T-helper 1 cell treated with Interleukin-12 subunit alpha and Interleukin-12 subunit beta and Interleukin-4 antibody, amounts not matched to agents 30 ng/mL and 1 ng/mL, for 36 hours (primary cell): ENCODE measurements around the gene F2RL2. TPM values are rescaled to one million over a fixed set of nuclear protein-coding genes. Genes with fewer than 3 reads are reported as not detected.

Source experiments
- intact Hi-C: fragments of 100-400 bp; cut with micrococcal nuclease; formaldehyde crosslinking; loops from one replicate; pipeline ENCODE4 v1.15.1; 2024
- total RNA-seq: library from RNA; stranded (reverse); gene quantifications from 2 replicates; pipeline ENCODE4 v1.2.3, GENCODE V29; 2022

F2RL2 gene
- total RNA-seq, 1 donor from 2014 or later = not detected

- intact Hi-C loops = no loop called here
Observed at GRCh38 chr5:76622076-76622475, 1.1 kb downstream of the F2RL2 start.

DNA sequence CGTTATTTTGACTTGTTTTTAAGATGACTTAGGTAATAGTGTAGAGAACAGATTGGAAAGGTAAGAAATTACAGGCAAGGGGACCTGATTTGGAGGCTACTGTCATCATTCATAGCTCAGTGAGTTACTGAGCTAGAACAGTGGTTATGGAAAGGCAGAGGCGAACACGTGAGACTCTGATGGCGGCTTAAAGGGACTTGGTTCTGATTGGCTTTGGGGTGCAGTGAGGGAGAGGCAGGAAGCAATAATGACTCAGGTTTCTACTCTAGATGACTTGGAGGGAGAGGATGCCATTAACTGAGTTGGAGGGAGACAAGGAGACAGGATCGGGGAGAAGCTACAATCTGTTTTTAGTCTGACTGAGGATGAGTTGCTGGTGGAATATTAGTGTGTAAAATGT is 3.0 kb downstream of the F2RL2 start:
- intact Hi-C loops = no loop called here

- intact Hi-C loops = no loop called here
Observed at GRCh38 chr5:76617675-76618074, 5.5 kb downstream of the F2RL2 start.

DNA sequence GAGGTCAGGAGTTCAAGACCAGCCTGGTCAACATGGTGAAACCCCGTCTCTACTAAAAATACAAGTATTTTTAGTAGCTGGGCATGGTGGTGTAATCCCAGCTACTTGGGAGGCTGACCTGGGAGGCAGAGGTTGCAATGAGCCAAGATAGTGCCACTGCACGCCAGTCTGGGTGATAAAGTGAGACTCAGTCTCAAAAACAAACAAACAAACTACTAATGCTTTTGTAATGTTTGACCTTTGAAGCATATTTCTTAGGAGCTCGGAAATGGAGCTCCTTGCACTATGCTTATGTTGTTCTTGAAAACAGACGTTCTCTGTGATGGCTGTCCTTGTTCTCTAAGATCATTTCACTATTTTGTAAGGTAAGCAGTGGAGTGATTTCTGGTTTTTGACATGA is 6.0 kb downstream of the F2RL2 start:
- intact Hi-C loops = no loop called here

- intact Hi-C loops = no loop called here
Observed at GRCh38 chr5:76616206-76616605, 7.0 kb downstream of the F2RL2 start.

DNA sequence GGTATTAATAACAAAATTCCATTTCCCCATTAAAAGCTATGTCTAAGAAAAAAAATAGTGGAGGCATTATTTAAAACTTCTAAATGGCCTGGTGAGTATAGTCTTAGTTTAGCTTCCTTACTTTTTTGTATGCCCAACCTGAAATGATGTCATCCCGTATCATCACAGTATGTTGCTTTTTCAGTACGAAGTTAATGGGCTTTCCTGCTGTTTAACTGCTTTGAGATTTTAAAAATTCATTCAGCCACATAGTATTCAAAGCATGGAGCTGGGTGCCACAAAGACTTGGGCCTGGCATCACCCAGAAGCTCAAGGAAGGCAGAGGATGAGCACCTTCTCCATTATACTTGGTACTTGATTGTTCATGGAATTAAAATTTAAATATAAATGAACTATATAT is 7.4 kb downstream of the F2RL2 start:
- intact Hi-C loops = no loop called here

- intact Hi-C loops = no loop called here
Observed at GRCh38 chr5:76612942-76613341, 10.3 kb downstream of the F2RL2 start.

GRCh38 chr5:76610196-76610595 is 13.0 kb downstream of the F2RL2 start:
- intact Hi-C loops = no loop called here

GRCh38 chr5:76608833-76609232 is 14.4 kb downstream of the F2RL2 start:
- intact Hi-C loops = no loop called here

GRCh38 chr5:76607353-76607871 is 15.8 kb downstream of the F2RL2 start:
- intact Hi-C loops = no loop called here

DNA sequence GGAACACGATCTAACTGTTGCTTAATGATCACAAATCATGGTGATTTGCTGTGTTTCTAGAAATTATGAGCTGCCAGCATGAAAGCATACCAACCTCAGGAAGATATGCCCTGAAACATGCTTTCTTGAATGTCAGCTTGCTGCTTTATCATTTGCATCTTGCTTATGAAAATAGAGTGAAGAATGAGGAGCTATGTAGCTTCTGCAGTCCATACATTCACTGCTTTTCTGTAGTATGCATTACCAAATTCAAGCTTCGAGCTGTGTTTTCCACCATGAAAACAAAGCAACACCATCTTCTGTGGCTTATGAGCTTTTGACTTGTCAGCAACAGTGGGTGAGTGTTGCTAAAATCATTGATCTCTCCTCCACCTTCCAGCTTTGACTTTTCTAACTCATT is 16.5 kb downstream of the F2RL2 start:
- intact Hi-C loops = no loop called here

DNA sequence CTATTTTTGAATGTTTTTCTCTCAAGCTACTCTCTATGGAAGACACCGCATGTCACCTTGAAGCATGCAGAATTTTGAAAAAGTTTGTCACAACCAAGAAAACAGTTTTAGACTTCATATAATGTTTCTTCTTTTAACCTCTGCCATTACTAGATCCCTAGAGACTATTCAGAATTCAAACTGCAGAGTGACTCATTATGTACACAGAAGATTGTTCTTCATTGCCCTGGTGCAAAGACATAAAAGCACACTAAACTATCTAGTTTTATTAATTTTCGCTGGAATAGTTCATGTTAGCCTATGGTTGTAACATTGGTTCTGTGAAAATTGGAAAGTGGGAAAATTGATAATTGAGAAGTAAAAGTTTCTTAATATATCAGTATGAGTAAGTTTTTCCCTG is 18.4 kb downstream of the F2RL2 start:
- intact Hi-C loops = loop anchor here (5.0 kb wide), 1 partner anchor 472 kb away; no protein-coding TSS in a partner anchor

DNA sequence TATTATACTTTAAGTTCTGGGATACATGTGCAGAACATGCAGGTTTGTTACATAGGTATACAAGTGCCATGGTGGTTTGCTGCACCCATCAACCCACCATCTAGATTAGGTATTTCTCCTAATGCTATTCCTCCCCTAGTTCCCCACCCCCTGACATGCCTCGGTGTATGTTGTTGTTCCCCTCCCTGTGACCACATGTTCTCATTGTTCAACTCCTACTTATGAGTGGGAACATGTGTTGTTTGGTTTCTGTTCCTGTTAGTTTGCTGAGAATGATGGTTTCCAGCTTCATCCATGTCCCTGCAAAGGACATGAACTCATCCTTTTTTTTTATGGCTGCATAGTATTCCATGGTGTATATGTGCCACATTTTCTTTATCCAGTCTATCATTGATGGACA is 19.2 kb downstream of the F2RL2 start:
- intact Hi-C loops = loop anchor here (5.0 kb wide), 1 partner anchor 473 kb away; no protein-coding TSS in a partner anchor

DNA sequence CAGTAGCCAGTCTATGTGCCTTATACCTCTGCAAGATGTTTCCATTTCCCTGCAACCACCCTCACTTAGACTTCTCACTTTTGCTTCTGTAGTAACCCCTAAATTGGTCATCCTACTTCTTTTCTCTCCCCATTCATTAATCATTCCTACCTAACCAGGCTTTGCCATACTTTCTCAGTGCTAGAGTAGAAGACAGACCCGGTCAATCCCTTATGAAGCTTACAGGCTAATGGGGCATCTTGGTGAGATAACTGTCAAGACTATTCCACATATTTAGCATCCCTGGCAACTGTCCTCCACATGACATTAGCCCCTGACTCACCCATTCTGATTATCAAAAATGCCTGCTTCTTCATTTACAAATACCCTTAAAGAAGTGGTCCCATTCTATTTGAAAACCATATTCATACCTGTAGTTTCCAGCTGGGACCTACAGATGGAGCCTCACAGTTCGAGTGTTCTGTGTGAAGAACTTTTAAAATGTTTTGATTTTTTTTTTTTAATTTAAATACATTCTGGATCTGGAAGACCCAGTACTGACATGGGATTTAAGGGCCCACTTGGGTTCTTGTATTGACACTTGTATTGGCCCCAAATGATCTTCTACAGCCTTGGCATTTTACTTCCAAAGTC is 21.0 kb downstream of the F2RL2 start:
- intact Hi-C loops = loop anchor here (5.0 kb wide), 1 partner anchor 475 kb away; no protein-coding TSS in a partner anchor

DNA sequence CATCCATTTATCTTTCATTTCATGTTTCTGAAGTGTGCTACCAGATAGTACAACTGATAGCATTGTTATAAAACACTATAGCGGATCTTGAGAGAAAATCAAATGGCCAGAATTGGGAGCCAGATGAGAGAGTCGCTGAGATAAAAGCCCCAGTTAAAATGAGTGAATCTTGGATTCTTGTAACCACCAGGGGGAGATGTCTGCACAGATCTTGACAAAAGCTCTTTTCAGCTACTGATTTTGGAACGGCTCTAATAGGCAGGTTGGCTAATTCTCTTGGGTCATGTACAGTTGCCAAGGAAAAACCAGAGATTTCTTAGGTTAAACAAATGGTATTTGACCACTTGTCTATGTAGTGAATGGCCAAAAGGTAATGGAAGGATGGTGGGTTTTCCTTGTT is 21.7 kb downstream of the F2RL2 start:
- intact Hi-C loops = loop anchor here (1.0 to 5.0 kb wide), 6 partner anchors 40 to 476 kb away; partner anchors contain the start of gene F2R

- intact Hi-C loops = loop anchor here (1.0 to 5.0 kb wide), 6 partner anchors 41 to 477 kb away; partner anchors contain the start of gene F2R
Observed at GRCh38 chr5:76600716-76601115, 22.5 kb downstream of the F2RL2 start.

DNA sequence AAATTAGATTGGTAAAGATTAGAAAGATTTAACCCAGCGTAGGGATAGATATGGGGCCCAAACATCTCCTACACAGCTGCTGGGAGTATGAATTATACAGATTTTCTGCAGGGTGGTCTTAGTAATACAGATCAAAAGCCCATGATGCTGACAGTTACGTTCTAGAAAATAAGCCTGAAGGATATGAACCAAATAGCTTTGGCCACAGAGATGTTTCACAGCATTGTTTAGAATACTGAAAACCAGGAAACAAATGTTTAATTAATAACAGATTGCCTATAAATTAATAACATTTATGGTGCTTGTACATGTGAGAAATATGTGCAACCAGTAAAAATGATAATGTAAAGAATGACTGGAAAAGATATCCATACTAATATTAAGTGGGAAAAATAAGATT is 24.7 kb downstream of the F2RL2 start:
- intact Hi-C loops = no loop called here

DNA sequence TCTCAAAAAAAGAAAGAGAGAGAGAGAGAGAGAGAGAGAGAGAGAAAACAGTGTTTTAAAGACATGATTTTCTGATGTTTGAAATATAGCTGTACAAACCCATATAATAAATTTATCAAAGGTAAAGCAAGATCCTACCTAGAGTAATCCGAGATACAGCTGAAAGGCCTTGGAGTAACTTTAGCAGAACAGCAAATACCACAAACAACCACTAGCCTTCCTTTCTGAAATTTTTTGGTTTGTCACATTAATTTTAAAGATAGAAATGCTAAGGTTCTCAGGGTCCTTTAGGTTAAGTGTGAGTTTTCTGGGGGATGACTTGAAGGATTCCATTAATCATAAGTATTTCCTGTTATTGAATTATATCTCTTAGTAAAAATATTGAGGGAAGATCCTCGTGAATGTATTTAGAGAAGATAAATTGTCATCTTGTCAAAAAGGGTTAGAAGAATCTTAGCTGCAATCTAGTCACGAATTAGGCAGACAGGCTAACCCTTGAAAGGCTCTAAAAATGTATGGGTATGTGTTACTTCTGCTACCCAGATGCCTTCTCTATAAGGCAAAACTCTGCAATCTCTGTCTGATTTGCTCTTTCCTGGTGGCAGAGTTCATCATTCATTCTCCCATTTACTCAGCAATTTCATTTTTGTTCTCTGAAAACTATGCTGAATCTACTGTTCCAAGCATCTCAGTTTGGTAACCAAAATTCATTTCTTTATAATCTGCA is 27.3 kb downstream of the F2RL2 start:
- intact Hi-C loops = no loop called here

GRCh38 chr5:76594107-76594506 is 29.1 kb downstream of the F2RL2 start:
- intact Hi-C loops = no loop called here

DNA sequence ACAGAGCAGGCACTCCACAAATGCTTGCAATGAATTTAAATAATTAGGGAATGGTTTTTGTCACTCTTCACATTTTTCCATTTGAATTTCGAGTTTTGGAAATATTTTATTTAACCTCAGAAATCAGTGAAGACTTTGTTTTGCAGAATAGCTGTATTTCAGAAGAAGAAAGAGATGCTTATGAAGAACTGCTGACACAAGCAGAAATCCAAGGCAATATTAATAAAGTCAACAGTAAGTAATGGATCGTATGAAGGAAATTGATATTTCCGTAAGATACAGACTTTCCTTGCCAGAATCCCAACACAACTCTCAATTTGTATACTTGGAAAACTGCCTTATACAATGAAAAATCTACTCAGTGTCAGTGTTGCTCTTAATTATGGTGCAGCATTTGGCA is 30.5 kb downstream of the F2RL2 start:
- intact Hi-C loops = no loop called here

GRCh38 chr5:76591366-76591765 is 31.8 kb downstream of the F2RL2 start:
- intact Hi-C loops = no loop called here

- intact Hi-C loops = no loop called here
Observed at GRCh38 chr5:76590027-76590426, 33.2 kb downstream of the F2RL2 start.
